Stimulated activated CD8-positive, alpha-beta memory T cell treated with anti-CD3 and anti-CD28 coated beads, Interleukin-4, amount 100 ng/mL, for 4 hours (primary cell): ENCODE measurements around the gene SCAPER.

Source experiments
- DNase-seq, 2 donors: peaks; one replicate each; pipeline ENCODE4 v3.0.0-alpha.2; 2020; ENCODE audit warnings: low read depth in 2 of 2, low spot score in 1 of 2

Gene SCAPER

DNA sequence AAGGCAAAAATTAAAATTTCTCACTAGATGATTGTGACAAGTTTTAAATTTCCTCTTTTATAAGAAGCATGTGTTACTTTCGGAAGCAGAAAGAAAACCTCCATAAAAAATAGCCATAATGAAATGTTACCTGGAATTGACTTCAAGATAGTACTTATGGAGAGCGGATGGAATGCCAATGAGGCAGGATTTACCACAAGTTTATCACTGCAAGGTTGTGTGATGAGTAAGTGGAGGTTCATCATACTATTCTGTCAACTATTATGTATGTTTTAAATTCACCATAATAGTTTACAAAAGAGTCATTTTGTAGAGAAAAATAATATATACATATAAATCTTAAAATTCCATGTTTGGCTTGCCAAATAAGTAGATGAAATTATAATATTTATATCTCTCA, 230.3 kb downstream of the SCAPER start:
- DNase-seq: no peak

DNA sequence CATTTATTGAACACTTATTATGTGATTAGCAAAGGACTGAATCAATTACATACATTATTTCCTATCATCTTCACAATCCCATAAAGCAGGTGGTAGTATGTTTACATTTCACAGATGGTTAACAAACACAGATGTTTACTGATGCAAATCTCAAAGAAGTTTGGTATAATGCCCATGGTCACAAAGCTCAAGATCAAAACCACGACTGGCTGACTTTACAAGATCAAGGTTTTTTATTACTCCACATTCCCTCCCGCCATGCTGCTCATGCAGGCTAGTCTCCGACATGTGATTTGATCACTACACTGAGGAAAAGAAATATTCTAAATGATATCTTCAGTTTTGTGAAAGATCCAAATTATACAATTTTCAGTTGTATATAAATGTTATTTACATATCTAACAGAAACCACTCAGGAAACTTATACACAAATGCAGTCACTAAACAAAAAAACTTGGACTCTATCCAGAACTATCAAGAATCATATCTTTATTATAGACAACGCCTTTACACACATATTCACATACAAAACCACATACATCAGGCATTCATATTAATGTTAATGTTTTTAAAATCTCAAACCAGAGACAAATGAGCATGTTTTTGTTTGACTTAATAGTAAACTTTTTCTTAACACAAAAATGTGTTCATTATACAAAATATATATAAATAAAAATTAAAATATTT, 235.5 kb downstream of the SCAPER start:
- DNase-seq: no peak

DNA sequence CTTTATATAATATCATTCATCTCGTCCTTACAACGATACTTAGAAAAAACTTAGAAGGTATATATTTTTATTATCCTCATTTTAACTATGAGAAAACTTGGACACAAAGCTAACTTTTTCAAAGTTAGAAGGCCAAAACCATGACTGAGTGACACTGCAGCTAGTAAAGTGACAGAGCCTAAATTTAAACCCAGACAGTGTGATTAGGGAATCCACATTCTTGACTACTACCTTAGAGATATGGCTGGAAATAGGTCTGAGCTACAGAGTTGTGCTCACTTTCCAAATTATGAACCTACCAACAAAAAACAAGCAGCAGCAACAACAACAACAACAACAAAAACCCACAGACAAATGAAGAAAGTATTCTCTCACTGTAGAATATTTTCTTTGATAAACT, 236.2 kb downstream of the SCAPER start:
- DNase-seq: no peak

DNA sequence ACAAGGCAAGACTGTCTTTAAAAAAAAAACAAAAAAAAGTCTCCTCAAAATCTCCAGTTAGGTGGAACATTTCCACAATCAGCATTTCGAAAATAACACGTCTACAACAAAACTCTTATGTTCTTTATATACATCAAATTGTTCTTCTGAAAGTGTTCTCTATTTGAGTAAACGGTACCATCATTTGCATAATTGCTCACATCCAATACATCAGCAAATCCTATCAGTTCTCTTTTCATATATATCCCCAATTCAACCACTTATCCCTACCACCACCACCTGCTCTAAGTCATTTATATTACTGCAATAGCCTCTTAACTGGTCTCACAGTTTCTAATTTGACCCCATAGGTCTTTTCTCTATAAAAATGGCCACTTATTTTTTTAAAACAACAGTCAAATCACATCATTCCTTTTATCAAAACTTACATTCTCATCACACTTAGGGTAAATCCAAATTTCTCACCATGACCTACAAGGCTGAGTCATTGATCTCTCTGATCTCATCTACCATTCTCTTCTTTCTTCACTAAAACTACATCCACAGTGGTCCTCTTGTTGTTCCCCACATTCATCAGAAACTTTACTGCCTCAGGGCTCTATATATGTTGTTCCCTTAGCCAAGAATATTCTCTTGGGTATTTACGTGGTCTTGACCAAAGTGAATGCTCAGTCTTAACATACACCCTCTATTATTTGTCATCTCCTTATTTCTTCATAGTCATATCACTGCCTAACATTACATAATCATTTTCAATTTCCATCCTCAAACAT, 237.0 kb downstream of the SCAPER start:
- no peak for DNase-seq

DNA sequence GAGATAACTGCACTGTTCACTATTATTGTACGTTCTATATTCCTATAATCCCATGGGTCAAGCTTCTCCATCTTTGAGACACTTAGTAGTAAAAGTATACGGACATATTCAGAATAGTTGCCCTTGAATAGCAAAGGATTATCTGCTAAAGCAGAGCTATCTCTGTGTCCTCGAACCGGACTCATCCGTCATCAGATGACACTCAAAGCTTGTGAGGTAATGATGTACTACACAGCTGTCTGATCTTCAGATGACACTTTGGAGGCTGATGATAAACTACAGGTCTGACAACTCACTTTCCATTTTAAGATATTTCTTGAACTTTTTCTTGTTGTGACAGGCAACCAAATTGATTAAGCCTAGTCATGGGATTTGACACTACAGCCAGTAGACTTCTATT, 240.2 kb downstream of the SCAPER start:
- DNase-seq: no peak

DNA sequence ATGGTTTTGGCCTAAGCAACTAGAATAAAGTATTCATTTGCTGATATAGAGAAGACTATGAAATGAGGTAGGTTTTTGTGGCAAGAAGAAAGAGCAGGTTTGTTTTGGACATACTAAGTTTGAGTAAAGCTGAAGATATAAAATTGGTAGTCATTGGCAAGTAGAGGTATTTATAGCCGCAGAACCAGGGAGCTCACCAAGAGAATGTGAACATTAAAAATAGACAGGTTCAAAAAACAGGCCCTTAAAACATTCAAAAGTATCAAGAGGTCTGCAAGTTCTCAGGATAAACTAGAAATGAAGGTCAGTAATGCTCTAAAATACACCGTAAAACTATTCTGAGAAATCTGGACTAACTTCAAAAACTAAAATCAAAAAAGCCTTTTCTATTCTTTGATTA, 240.7 kb downstream of the SCAPER start:
- no peak for DNase-seq

DNA sequence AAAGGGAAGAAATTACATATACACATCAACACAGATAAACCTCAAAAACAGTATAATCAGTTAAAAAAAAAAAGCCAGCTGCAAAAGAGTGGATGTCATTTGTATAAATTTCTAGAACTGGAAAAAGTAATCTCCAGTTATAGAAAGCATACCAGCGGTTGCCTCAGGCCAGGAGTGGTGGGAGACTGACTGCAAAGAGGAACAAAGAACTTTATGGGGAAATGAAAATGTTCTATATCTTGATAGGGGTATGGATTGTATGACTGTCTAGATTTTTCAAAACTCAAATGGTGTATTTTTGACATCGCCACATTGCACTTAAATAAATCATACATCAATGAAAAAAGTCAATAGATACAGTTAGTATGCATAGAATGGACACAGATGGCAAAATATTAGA, 241.6 kb downstream of the SCAPER start:
- no peak for DNase-seq

DNA sequence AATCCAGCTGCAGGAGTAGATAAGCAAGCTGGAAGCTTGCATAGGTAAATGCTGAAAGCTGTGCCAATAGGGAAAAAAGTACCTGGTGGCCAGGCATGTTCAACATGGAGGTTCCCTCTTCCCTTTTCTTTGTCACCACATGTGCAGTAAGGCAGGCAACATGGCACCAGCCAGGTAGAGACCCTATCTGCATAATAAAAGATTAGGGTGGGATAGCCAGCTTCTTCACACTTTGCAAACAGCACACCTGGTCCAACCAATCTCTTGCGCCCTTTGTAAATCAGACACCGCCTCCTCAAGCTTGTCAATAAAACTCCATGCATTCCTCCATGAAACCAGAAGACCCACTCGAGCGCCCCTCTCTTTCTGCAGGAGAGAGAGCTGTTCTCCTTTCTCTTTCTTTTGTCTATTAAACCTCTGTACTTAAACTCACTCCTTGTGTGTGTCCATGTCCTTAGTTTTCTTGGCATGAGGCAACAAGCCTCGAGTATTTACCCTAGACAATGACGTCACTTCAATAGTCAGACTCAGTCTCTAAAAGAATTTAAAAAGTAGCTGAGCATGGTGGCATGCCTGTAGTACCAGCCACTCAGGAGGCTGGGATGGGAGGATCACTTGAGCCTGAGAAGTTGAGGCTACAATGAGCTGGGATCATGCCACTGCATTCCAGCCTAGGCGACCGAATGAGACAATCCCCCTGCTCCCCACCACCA, 256.3 kb downstream of the SCAPER start:
- DNase-seq: no peak

DNA sequence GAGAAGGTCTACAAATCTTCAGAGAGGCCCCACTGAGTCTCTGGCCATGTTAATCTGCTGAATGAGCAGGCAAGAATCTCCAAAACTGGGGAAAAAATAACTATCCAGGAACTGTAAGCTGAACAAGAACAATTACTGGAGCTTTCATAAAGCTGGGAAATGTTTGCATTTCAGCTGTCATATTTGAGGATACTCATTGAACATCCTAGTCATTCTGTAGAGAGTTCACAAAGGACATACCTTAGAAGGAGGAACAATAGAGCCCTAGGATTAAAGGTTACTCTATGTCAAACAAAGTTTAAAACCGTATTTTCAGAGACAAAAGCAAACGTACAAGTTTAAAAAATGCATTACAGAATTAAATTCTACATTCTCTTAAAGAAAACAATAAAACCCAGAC, 257.5 kb downstream of the SCAPER start:
- no peak for DNase-seq

DNA sequence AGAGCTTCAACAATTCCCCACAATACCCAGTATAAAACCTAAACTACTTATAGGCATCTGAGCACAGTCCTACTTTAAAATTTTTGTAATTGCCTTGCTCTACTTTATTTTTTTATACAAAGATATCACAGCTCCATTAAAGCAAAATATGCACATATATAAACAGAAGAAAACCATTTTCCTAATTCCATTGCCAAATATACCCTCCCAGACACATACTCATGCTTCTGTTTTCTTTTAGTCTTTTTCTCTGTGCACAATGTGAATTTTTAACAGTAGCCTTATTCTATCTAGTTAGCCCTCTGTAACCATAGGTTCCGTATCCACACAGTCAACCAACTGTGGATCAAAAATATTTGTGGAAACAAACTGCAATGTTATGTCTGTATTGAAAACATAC, 260.5 kb downstream of the SCAPER start:
- no peak for DNase-seq

DNA sequence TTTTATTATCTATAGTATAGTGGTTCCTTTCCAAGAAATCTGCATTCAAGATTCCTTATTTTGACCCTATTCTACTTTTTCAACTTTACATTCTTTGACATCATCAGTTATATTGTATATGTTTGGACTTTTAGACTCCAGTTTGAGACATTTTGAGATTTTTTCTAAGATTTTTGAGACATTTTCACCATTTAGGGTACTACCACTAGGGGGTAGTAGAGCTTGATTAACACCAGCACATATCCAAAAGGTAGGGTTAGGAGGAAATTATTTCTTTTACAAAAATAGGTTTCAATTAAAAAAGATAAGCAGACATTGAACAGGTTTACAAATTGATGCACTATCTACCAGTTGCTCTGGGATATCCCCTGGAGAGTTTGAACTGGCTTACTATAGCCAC, 262.5 kb downstream of the SCAPER start:
- no peak for DNase-seq

DNA sequence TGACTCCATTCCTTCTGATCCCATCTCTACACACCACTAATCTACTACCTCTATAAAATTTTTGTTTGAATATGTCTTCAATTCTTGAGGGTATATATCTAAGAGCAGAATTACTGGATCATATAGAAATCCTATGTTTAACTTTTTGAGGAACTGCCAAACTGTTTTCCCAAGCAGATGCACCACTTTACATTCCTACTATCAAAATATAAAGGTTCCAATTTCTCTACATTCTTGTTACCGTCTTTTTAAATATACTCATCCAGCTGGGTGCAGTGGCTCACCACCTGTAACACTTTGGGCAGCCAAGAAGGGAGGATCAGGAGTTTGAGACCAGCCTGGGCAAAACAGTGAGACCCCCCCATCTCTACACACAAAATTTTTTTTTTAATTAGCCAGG, 268.0 kb downstream of the SCAPER start:
- DNase-seq: no peak

DNA sequence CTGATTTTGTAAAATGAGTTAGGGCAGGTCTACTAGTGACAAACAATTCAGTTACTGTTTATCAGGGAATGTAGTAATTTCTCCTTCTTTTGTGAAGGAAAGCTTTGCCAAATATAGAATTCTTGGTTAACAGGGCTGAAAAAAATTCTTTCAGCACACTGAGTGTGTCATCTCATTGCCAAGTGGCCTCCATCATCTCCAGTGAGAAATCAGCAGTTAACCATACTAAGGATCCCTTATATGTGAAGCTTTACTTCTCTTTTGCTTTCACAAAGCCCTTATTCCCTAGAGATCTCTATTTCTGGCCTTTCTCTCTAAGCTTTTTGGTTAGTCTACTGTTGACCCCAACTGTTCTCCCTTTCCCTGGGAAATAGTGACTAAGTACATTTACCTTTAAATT, 269.1 kb downstream of the SCAPER start:
- DNase-seq: no peak

DNA sequence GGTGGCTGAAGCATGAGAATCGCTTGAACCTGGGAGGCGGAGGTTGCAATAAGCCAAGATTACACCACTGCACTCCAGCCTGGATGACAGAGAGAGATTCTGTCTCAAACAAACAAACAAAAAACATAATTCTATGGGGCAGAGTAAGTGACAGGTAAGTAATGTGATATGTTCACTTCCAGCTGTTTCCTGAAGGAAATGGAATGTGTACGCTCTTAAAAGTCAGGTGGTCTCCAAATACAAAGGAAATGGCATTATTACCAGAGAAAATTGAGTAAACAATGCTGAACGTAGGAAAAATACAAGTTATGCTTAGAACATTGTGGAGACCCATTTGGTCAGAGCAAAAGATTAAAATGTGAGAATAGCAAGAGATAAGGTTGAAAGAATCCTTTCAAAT, 278.5 kb downstream of the SCAPER start:
- no peak for DNase-seq

DNA sequence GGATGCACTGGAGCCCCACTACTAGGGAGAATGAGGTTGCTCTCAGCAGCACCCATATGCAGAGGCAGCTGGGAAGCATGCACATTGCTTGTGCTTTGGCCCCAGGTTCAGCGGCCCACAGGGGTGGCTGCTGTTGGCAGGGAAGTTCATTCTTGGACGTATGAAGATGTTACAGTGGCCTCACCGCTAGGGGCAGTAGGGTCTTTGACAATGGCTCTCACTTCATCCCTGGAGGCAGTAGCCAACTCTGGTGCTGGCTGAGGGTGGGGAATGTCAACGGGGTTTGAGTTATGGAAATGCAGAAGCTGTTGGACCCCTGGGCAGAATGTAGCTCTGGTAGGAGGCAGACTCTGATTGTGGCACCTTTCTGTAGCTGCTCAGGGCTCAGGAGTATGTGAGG, 279.9 kb downstream of the SCAPER start:
- DNase-seq: no peak

DNA sequence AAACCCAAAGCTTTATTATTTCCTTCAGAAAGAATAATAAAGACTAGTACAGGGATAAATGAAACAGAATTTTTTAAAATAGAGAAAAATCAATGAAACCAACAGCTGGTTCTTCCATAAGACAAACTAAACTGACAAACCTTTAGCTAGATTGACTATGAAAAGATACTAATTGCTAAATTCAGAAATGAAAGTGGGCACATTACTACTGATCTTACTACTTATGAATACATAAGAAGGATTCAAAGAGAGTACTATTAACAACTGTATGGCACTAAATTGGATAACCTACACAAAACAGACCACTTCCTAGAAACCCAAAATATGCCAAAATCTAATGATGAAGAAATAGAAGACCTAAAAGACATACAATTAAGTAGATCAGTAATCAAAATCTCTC, 290.4 kb downstream of the SCAPER start:
- DNase-seq: no peak

DNA sequence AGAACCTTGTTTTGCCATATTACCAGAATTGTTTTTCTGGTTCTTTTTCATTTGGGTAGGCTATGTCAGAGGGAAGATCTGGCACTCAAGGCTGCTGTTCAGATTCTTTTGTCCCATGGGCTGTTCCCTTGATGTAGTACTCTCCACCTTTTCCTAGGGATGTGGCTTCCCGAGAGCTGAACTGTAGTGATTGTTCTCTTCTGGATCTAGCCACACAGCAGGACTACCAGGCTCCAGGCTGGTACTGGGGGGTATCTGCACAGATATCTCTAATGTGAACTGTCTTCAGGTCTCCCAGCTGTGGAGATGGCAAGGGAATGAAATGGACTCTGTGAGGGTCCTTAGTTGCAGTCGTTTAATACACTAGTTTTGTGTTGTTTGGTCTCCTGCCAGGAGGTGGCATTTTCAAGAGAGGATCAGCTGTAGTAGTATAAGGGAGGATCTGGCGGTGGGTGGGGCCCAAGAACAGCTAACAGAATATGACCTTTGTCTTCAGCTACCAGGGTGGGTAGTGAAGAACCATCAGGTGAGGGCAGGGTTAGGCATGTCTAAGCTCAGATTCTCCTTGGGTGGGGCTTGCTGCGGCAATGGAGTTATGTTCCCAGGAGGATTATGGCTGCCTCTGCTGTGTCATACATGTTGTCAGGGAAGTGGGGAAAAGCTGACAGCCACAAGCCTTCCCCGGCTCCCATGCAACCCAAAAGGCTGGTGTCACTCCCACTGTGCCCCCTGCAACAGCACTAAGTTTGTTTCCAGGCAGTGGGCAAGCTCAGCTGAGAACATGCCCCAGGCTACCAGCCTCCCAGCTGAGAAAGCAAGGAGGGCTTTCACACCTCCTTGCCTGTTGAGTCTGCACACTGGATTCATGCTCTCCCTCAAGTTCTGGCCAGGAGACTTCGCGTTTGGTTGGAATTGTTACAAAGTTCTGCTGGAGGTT, 316.1 kb downstream of the SCAPER start:
- no peak for DNase-seq

DNA sequence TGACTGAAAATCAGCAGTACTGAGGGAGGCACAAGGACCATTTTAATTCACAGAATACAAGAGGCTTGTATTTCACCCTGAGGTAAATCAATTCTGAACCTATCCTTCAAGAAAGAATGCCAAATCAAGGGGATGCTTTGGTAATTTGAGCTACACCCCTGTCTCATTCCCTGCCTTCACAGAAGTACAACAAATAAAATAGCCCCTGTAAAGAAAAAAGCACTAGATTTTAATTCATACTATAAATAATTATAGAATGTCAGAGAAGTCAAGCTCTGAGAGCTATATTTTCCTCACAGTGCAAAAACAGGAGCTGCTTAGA, 319.6 kb downstream of the SCAPER start:
- DNase-seq: no peak

DNA sequence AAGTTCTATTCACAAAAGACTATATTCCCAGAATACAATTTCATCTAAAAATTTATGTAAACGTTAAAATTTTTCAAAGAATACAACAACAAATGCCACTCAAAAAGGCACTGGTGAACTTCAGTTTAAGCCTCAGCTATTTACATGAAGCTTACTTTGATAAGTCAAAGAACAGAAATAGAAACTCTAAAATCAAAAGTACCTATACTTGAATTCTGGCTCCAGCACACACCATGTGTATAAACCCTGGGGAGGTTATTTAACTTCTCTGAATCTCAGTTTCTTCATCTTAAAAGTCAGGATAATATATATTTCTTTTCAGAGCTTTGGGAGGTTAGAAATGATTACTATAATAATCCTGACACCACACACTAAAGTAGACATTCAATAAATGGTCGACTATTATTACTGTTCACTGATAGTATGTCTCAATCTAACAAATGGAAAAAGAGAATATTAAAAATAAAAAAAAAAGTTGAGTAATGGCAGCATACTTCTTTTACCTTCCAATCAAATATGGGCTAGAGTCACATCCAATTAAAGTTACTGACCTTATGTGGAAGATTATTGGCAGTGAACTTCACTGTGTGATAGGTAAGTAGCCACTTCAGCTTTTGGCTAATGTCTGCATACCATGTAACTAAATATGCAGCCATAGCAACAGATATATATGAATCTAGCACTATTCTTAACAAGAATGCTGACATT, 320.1 kb downstream of the SCAPER start:
- no peak for DNase-seq

DNA sequence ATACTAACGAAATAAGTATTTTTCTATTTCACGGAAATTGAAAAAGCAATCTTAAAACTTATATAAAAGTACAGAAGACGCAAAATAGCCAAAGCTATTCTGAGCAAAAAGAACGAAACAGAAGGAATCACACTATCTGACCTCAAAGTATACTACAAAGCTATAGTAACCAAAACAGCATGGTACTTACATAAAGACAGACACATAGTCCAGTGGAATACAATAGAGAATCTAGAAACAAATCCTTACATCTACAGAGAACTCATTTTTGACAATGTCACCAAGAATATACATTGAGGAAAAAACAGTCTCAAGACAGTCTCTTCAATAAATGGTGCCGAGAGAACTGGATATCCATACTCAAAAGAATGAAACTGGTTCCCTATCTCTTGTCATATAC, 322.6 kb downstream of the SCAPER start:
- DNase-seq: no peak
